Right lobe of liver (tissue), 4 donors: ENCODE results near the gene ZAR1L.

ENCODE experiments used
- CTCF ChIP-seq, 4 donors: fragments of 200-600 bp in 3 of 4; fragments of 450-650 bp in 1 of 4; IDR thresholded peaks; one replicate each; pipeline versions ENCODE4 v1.5.1 to v1.8.0; 2016 to 2022; ENCODE audit warnings: antibody characterized with exemption in 4 of 4, mild to moderate bottlenecking in 2 of 4
- POLR2A ChIP-seq: fragments of 450-650 bp; IDR thresholded peaks from one replicate; pipeline ENCODE4 v1.6.1; 2017; ENCODE audit warnings: antibody characterized with exemption, mild to moderate bottlenecking
- donor health status: DM: no; HTN: no; CAD: no.
- donor health status: DM: no; HTN: no; CAD: no.
- donor health status: DM: no; HTN: yes; CAD: no.

DNA sequence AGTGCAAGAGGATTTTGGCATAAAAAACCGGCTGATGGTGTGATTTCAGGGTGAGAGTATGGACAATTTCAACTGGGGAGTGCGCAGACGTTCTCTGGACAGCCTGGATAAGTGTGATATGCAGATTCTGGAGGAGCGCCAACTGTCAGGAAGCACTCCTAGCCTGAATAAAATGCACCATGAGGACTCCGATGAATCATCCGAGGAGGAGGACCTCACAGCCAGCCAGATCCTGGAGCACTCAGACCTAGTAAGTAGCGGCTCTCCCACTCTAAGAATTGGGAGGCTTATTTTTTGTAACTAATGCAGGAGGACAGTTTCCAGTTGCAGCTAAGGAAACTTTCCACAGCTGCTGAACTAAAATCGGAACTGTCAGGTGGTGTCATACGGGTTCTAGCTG is 53.6 kb downstream of the ZAR1L start:
- no peak for TF ChIP-seq CTCF (IDR thresholded peaks at IDR 0.05)
- TF ChIP-seq POLR2A, result no peak
